Measurements from ENCODE around the gene OR6N1. TPM values are rescaled to one million over a fixed set of nuclear protein-coding genes. Genes with fewer than 3 reads are reported as not detected.

Gene OR6N1
- total and polyA plus RNA-seq, 2 donors (not counting 3 experiments of a cell fraction or from before 2014, with no cell fraction given) = not detected

- no peak overlapping the region for H3K4me3 ChIP-seq (replicated peaks in 1 of 3; ENCODE audit: insufficient read depth in 1 of 3, low read depth in 1 of 3, low read length in 3 of 3)
- no peaks in the 10 kb centered on the region for H3K79me2 ChIP-seq (ENCODE audit: control insufficient read depth, insufficient read depth, low read length)
- no peaks in the 10 kb centered on the region for H3K27me3 ChIP-seq (ENCODE audit: control insufficient read depth in 2 of 2, insufficient read depth in 2 of 2, low read length in 2 of 2)
- H4K20me1 ChIP-seq (replicated peaks; ENCODE audit: control insufficient read depth, extremely low read depth, insufficient read depth, low read length) = no peaks in the 10 kb centered on the region
- no peaks in the 10 kb centered on the region for H3K9me1 ChIP-seq (replicated peaks; ENCODE audit: control insufficient read depth, extremely low read depth, insufficient read depth, low read length)
- TF ChIP-seq, protein P1, sequence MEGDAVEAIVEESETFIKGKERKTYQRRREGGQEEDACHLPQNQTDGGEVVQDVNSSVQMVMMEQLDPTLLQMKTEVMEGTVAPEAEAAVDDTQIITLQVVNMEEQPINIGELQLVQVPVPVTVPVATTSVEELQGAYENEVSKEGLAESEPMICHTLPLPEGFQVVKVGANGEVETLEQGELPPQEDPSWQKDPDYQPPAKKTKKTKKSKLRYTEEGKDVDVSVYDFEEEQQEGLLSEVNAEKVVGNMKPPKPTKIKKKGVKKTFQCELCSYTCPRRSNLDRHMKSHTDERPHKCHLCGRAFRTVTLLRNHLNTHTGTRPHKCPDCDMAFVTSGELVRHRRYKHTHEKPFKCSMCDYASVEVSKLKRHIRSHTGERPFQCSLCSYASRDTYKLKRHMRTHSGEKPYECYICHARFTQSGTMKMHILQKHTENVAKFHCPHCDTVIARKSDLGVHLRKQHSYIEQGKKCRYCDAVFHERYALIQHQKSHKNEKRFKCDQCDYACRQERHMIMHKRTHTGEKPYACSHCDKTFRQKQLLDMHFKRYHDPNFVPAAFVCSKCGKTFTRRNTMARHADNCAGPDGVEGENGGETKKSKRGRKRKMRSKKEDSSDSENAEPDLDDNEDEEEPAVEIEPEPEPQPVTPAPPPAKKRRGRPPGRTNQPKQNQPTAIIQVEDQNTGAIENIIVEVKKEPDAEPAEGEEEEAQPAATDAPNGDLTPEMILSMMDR (IDR thresholded peaks at IDR 0.05; ENCODE audit: extremely low read depth in 1 of 2, insufficient read depth in 1 of 2, low read depth in 1 of 2, low read length in 2 of 2) = peak in 1 of 2 donors; percentile 14
- no peak for TF ChIP-seq FOS (IDR thresholded peaks at IDR 0.05; ENCODE audit: borderline replicate concordance, insufficient read depth, low read length)
- ChIA-PET POLR2A (no interaction called here), CTCF (interaction anchor here (0.7 to 1.4 kb wide), 3 partner anchors 25 to 278 kb away, joined by 3 to 5 read pairs (median 4); no protein-coding TSS in a partner anchor)
- intact Hi-C loops (cut with micrococcal nuclease) = loop anchor here (1.0 to 5.0 kb wide), 2 partner anchors 205 to 279 kb away; no protein-coding TSS in a partner anchor
- DNase-seq (ENCODE audit: low read depth, low spot score) (peak; percentile 2), FAIRE-seq (no peak)
- no peaks in the 10 kb centered on the region for H3K9me3 ChIP-seq (replicated peaks; ENCODE audit: control insufficient read depth, insufficient read depth, low read length)
- H3K27ac ChIP-seq (ENCODE audit: insufficient read depth, low read depth, low read length) = no peak overlapping the region
- no peak overlapping the region for H2AFZ ChIP-seq (ENCODE audit: low read depth, low read length)
- H3K4me2 ChIP-seq (ENCODE audit: insufficient read depth, low read length) = no peak overlapping the region
- H3K9ac ChIP-seq (replicated peaks; ENCODE audit: extremely low read depth, insufficient read depth, low read length) = no peak overlapping the region
- no peaks in the 10 kb centered on the region for H3K4me1 ChIP-seq (ENCODE audit: control insufficient read depth, extremely low read depth, insufficient read depth, low read length)
- H3K36me3 ChIP-seq (ENCODE audit: control insufficient read depth in 2 of 2, extremely low read depth in 1 of 2, insufficient read depth in 2 of 2, low read length in 2 of 2) = no peaks in the 10 kb centered on the region
- dilution Hi-C loops (cut with MboI; ENCODE audit: extremely low pct_ligation_motif_present, low sequenced_read_pairs) = no loop called here
- no TSS peak for BruUV-seq (replicated peaks)
Measured at GRCh38 chr1:158793604-158794003, 21.6 kb upstream of the OR6N1 start.

DNA sequence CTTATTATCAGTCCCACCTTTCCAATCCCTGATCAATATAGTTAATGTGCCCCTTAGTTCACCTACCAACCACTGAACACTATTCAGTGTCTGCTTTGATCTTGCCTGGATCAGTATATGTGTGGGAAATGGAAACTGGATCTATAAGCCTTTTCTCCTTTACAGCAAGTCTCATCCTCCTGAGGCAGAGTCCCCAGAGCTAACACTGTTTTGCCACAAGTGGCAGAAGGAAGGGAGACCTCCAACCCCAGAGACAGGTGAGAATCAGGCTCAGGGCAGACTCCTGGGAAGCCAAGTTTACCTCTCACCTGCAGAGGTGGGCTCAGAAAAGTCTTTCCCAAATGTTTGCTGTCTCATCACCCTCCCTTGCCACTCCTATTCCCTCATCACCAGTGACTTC is 9.1 kb upstream of the OR6N1 start, which contains the start of gene OR6N2:
TSS of gene OR6N2 (minus strand) at position 101 of the 400 bp plus-strand sequence. CDS start 3,569 bp downstream, outside the sequence.
- H4K20me1 ChIP-seq (replicated peaks; ENCODE audit: control insufficient read depth, extremely low read depth, insufficient read depth, low read length) = no peaks in the 10 kb centered on the region
- no peak for FAIRE-seq
- H3K4me2 ChIP-seq (ENCODE audit: insufficient read depth, low read length) = no peak within 1 kb of the TSS
- no peak within 1 kb of the TSS for H2AFZ ChIP-seq (ENCODE audit: low read depth, low read length)
- H3K9ac ChIP-seq (replicated peaks; ENCODE audit: extremely low read depth, insufficient read depth, low read length) = no peak within 1 kb of the TSS
- H3K27ac ChIP-seq (ENCODE audit: insufficient read depth, low read depth, low read length) = no peak within 1 kb of the TSS
- dilution Hi-C loops (cut with MboI; ENCODE audit: extremely low pct_ligation_motif_present, low sequenced_read_pairs) (no loop called here), intact Hi-C loops (cut with micrococcal nuclease) (no loop called here)
- ChIA-PET POLR2A (no interaction called here), CTCF (no interaction called here)
- H3K9me1 ChIP-seq (replicated peaks; ENCODE audit: control insufficient read depth, extremely low read depth, insufficient read depth, low read length) = no peaks in the 10 kb centered on the region
- no peak for DNase-seq (ENCODE audit: low read depth, low spot score)
- no peaks in the 10 kb centered on the region for H3K4me1 ChIP-seq (ENCODE audit: control insufficient read depth, extremely low read depth, insufficient read depth, low read length)
- no peaks in the 10 kb centered on the region for H3K9me3 ChIP-seq (replicated peaks; ENCODE audit: control insufficient read depth, insufficient read depth, low read length)
- H3K4me3 ChIP-seq (replicated peaks in 1 of 3; ENCODE audit: insufficient read depth in 1 of 3, low read depth in 1 of 3, low read length in 3 of 3) = no peak within 1 kb of the TSS
- H3K27me3 ChIP-seq (ENCODE audit: control insufficient read depth in 2 of 2, insufficient read depth in 2 of 2, low read length in 2 of 2) = no peaks in the 10 kb centered on the region
- BruUV-seq (replicated peaks) = no TSS peak
- H3K36me3 ChIP-seq (ENCODE audit: control insufficient read depth in 2 of 2, extremely low read depth in 1 of 2, insufficient read depth in 2 of 2, low read length in 2 of 2) = no peaks in the 10 kb centered on the region
- no peak for TF ChIP-seq POLR2AphosphoS5 (IDR thresholded peaks at IDR 0.05; ENCODE audit: insufficient read depth, low read depth, low read length)
- TF ChIP-seq, protein P1 (IDR thresholded peaks at IDR 0.05; ENCODE audit: extremely low read depth in 1 of 2, insufficient read depth in 1 of 2, low read depth in 1 of 2, low read length in 2 of 2) = no peak
- H3K79me2 ChIP-seq (ENCODE audit: control insufficient read depth, insufficient read depth, low read length) = no peaks in the 10 kb centered on the region

All from endothelial cell of umbilical vein (primary cell).